Measurements from ENCODE around the gene DUS2. TPM values are rescaled to one million over a fixed set of nuclear protein-coding genes. Genes with fewer than 3 reads are reported as not detected.

Gene DUS2
- total and polyA plus RNA-seq, 9 of the 15 experiments (the other 6 are each of a cell fraction or from before 2014, with no cell fraction given): 5.8 to 22.5 (median 20.6) TPM

DNA sequence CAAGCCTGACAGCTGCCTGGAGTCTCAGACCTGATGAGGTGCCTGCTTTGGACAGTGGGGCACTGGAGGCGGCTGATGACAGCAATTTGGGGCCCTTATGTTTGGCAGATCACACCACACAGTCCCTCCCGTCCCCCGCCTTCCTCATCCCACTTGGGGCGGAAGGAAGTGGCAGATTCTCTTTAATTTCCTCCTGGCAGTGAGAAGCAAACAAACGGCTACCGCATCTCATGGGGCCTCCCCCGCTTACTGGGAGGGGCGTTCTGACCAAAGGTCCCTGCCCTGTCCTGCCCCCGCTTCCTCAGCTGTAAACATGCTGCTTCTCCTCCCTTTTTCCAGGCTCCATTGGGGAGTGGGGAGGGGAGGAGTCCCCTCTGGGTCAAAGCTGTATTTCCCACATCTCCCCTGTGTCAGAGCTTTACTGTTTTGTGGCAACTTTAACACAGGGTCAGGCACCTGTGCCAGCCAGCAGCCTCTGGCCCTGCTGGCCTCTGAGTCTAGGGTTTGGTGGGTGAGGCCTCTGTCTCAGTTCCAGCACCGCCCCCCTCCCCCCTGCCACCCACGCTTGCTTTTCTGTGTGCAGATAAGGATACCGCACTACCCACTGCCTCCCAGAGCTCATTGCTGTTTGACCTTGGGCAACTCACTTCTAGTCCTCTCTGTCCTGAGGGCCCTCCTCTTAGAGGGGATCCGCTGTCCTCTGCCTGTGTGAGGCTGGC, 56.7 kb downstream of the DUS2 start (continued):
- TF ChIP-seq, protein P1, sequence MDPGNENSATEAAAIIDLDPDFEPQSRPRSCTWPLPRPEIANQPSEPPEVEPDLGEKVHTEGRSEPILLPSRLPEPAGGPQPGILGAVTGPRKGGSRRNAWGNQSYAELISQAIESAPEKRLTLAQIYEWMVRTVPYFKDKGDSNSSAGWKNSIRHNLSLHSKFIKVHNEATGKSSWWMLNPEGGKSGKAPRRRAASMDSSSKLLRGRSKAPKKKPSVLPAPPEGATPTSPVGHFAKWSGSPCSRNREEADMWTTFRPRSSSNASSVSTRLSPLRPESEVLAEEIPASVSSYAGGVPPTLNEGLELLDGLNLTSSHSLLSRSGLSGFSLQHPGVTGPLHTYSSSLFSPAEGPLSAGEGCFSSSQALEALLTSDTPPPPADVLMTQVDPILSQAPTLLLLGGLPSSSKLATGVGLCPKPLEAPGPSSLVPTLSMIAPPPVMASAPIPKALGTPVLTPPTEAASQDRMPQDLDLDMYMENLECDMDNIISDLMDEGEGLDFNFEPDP (CRISPR knock-in tag; IDR thresholded peaks at IDR 0.05): no peak
- TF ChIP-seq MCM3 (IDR thresholded peaks at IDR 0.05) (no peak), POLR2A (conservative IDR thresholded peaks at IDR 0.05) (peak; percentile 78; the same call in 1 of the 2 replicates), SOX6 (IDR thresholded peaks at IDR 0.05) (peak; percentile 80), TCF7L2 (IDR thresholded peaks at IDR 0.05; ENCODE audit: low read depth, low read length) (no peak), ERF (CRISPR knock-in tag; IDR thresholded peaks at IDR 0.05) (0 out of 2 replicates have a peak, but pooled peaks have one; percentile 43), ZNF408 (CRISPR knock-in tag; IDR thresholded peaks at IDR 0.05; ENCODE audit: low read depth) (no peak), TAF1 (IDR thresholded peaks at IDR 0.05; ENCODE audit: control insufficient read depth, extremely low read depth, insufficient read depth, low read length, severe bottlenecking) (peak; percentile 50), USF1 (CRISPR knock-in tag; IDR thresholded peaks at IDR 0.05) (no peak), ZBTB7A (IDR thresholded peaks at IDR 0.05; ENCODE audit: borderline replicate concordance, control insufficient read depth, low read depth, low read length) (peak; percentile 90; the same call in 1 of the 2 replicates), SP1 (CRISPR knock-in tag; IDR thresholded peaks at IDR 0.05) (peak; percentile 86), SMAD4 (CRISPR knock-in tag; conservative IDR thresholded peaks at IDR 0.05) (peak; percentile 91), E2F3 (CRISPR knock-in tag; IDR thresholded peaks at IDR 0.05) (peak; percentile 57; the same call in 1 of the 2 replicates), CBFA2T2 (conservative IDR thresholded peaks at IDR 0.05) (peak; percentile 42), ARNT (IDR thresholded peaks at IDR 0.05) (peak in 1 of 2 experiments; percentile 63; a peak in 2 of 4 replicates), CREM (IDR thresholded peaks at IDR 0.05; ENCODE audit: low read depth) (peak; percentile 74), RNF2 (IDR thresholded peaks at IDR 0.05) (peak; percentile 98), SMARCB1 (IDR thresholded peaks at IDR 0.05; ENCODE audit: insufficient read length, low read depth) (no peak), EP300 (IDR thresholded peaks at IDR 0.05; ENCODE audit: low read length) (peak; percentile 89)
- TF ChIP-seq, protein P2, sequence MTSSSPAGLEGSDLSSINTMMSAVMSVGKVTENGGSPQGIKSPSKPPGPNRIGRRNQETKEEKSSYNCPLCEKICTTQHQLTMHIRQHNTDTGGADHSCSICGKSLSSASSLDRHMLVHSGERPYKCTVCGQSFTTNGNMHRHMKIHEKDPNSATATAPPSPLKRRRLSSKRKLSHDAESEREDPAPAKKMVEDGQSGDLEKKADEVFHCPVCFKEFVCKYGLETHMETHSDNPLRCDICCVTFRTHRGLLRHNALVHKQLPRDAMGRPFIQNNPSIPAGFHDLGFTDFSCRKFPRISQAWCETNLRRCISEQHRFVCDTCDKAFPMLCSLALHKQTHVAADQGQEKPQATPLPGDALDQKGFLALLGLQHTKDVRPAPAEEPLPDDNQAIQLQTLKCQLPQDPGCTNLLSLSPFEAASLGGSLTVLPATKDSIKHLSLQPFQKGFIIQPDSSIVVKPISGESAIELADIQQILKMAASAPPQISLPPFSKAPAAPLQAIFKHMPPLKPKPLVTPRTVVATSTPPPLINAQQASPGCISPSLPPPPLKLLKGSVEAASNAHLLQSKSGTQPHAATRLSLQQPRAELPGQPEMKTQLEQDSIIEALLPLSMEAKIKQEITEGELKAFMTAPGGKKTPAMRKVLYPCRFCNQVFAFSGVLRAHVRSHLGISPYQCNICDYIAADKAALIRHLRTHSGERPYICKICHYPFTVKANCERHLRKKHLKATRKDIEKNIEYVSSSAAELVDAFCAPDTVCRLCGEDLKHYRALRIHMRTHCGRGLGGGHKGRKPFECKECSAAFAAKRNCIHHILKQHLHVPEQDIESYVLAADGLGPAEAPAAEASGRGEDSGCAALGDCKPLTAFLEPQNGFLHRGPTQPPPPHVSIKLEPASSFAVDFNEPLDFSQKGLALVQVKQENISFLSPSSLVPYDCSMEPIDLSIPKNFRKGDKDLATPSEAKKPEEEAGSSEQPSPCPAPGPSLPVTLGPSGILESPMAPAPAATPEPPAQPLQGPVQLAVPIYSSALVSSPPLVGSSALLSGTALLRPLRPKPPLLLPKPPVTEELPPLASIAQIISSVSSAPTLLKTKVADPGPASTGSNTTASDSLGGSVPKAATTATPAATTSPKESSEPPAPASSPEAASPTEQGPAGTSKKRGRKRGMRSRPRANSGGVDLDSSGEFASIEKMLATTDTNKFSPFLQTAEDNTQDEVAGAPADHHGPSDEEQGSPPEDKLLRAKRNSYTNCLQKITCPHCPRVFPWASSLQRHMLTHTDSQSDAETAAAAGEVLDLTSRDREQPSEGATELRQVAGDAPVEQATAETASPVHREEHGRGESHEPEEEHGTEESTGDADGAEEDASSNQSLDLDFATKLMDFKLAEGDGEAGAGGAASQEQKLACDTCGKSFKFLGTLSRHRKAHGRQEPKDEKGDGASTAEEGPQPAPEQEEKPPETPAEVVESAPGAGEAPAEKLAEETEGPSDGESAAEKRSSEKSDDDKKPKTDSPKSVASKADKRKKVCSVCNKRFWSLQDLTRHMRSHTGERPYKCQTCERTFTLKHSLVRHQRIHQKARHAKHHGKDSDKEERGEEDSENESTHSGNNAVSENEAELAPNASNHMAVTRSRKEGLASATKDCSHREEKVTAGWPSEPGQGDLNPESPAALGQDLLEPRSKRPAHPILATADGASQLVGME (CRISPR knock-in tag; IDR thresholded peaks at IDR 0.05): peak; percentile 79
- TF ChIP-seq, protein P3, sequence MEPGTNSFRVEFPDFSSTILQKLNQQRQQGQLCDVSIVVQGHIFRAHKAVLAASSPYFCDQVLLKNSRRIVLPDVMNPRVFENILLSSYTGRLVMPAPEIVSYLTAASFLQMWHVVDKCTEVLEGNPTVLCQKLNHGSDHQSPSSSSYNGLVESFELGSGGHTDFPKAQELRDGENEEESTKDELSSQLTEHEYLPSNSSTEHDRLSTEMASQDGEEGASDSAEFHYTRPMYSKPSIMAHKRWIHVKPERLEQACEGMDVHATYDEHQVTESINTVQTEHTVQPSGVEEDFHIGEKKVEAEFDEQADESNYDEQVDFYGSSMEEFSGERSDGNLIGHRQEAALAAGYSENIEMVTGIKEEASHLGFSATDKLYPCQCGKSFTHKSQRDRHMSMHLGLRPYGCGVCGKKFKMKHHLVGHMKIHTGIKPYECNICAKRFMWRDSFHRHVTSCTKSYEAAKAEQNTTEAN (CRISPR knock-in tag; IDR thresholded peaks at IDR 0.05): no peak
